ENCODE results near the gene MGAM2. TPM values are rescaled to one million over a fixed set of nuclear protein-coding genes. Genes with fewer than 3 reads are reported as not detected.

MGAM2 gene
- total RNA-seq, result under 1 TPM in 3 of 4 donors, not detected in 1; 0.16 to 0.51 (median 0.38) TPM

- no peak for TF ChIP-seq CTCF (IDR thresholded peaks at IDR 0.05; ENCODE audit: low read depth)
Observed at GRCh38 chr7:142111499-142111898, at the start of gene MGAM2. Gene MGAM2 (plus strand): TSS chr7:142111718. CDS start chr7:142116874, 5,156 bp downstream.

- TF ChIP-seq CTCF (IDR thresholded peaks at IDR 0.05; ENCODE audit: low read depth), result no peak
Observed at GRCh38 chr7:142063551-142064442, 47.7 kb upstream of the MGAM2 start.

- TF ChIP-seq CTCF (IDR thresholded peaks at IDR 0.05; ENCODE audit: low read depth), result no peak
Observed at GRCh38 chr7:142066536-142066935, 45.0 kb upstream of the MGAM2 start.

GRCh38 chr7:142077762-142078161 lies 33.8 kb upstream of the MGAM2 start:
- TF ChIP-seq CTCF (IDR thresholded peaks at IDR 0.05; ENCODE audit: low read depth), result no peak

- TF ChIP-seq CTCF (IDR thresholded peaks at IDR 0.05; ENCODE audit: low read depth), result no peak
Observed at GRCh38 chr7:142083605-142084004, 27.9 kb upstream of the MGAM2 start.

GRCh38 chr7:142085428-142085827 lies 26.1 kb upstream of the MGAM2 start:
- TF ChIP-seq CTCF (IDR thresholded peaks at IDR 0.05; ENCODE audit: low read depth), result no peak

- no peak for TF ChIP-seq CTCF (IDR thresholded peaks at IDR 0.05; ENCODE audit: low read depth)
Observed at GRCh38 chr7:142088022-142088714, 23.4 kb upstream of the MGAM2 start.

Measured in subcutaneous adipose tissue (tissue), 4 donors.